Cerebellar cortex (tissue), 1 donor: Measurements from ENCODE around the gene EIF4ENIF1.
"Not testable (repeated sequence)": the region's sequence is repeated elsewhere in the genome, so short reads cannot be mapped to it uniquely, and the experiment has no call there.

ENCODE experiments used
- DNase-seq: peaks from one replicate; pipeline ENCODE4 v3.0.0-alpha.2; 2015; ENCODE audit warnings: low spot score

EIF4ENIF1 gene

DNA sequence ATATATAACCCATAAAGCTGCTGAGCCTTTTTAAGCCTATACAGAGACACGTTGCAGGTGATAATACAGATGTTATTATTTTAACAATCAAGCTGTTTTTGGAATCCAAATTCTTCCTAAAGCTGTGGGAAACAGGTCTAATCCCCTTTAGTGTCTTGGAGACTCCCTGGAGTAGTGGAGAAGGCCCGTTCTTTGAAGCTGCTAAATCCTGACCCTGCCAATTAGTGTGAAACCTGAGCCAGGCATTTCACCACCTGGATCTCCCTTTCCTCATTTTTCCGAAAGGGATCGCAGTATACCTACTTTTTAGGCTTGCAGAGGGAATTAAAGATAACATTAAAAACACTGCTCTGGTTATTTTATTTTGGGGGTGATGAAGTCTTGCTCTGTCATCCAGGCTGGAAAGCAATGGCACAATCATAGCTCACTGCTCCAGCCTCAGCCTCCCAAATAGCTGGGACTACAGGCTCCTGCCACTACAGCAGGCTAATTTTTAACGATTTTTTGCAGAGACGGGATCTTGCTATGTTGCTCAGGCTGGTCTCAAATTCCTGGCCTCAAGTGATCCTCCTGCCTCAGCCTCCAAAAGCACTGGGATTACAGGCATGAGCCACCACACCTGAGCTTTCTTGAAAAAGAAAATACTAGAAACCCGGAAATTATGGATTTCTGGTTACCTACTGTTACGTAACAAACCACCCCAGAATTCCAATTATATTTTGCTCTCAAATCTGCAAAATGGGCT, 1.7 kb upstream of the EIF4ENIF1 start:
- no peak for DNase-seq

DNA sequence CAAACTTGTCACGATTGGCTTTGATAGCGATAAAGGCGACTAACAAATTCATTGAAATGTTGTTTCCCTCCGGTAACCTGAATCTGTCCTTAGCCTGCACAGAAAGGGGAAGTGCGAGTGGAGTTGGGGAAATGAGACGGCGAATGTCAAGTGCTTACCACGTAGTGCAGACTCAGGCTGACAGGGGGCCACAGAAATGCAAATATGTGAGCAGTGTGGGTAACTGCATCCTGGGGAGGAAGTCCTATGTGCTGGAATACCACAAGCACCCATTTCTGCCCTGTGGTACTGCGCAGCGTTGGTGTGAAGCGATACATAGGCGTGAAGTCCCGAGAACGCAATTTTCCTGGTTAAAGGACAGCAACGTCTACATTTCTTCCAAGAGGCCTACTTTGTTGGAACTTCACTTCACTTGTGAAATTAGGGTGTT, 869 bp upstream of the EIF4ENIF1 start:
- DNase-seq = no peak

GRCh38 chr22:31488988-31489617, 539 bp downstream of the EIF4ENIF1 start:
- DNase-seq = peak; percentile 22

DNA sequence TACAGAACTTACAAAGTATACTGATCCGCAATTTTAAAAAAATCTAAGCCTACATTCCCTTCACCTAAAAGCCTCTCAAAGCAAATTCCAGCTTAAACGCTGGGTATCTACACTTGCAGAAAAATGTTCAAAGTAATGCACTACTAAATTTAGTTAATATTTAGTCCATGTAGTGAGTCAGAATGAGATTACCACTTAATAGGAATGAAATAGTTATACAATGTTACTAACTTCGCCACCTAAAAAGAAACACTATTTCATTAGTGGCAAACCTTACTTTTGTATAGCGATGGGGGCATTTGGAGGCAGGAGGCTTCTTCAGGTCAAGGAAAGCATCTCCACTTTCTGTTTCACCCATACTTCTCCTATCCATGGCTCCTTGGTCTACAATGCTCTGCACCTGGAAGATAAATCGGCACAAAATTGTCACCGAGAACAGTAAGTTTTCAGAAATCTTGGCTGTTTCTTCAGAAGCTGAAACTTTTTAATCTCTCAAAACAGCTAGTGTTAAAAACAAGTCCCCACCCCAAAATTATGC, 1.2 kb downstream of the EIF4ENIF1 start:
- DNase-seq = no peak

DNA sequence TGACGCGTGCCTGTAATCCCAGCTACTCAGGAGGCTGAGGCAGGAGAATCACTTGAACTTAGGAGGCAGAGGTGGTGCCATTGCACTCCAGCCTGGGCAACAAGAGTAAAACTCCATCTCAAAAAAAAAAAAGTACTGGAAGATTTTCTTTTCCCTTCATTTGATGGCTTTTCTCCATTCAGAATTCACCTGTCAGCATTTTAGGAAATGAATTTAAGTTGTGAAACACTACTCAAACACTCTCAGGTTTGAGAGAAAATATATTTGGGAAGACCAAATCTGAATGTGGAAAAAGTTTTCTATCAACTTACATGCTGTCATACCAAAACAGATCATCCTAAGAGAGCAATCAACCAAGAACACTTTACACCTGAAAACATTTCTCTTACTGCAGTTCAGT, 2.7 kb downstream of the EIF4ENIF1 start:
- DNase-seq = no peak

DNA sequence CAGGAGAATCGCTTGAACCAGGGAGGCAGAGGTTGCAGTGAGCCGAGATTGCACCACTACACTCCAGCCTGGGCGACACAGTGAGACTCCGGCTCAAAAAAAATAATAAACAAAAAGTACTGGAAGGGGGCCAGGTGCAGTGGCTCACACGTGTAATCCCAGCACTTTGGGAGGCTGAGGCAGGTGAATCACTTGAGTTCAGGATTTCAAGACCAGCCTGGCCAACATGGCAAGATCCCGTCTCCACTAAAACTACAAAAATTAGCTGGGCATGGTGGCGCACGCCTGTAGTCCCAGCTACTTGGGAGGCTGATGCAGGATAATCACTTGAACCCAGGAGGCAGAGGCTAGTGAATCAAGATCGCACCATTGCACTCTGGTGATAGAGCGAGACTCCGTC, 3.3 kb downstream of the EIF4ENIF1 start:
- DNase-seq = not testable (repeated sequence)

GRCh38 chr22:31482470-31482869, 7.2 kb downstream of the EIF4ENIF1 start:
- not testable (repeated sequence) for DNase-seq

DNA sequence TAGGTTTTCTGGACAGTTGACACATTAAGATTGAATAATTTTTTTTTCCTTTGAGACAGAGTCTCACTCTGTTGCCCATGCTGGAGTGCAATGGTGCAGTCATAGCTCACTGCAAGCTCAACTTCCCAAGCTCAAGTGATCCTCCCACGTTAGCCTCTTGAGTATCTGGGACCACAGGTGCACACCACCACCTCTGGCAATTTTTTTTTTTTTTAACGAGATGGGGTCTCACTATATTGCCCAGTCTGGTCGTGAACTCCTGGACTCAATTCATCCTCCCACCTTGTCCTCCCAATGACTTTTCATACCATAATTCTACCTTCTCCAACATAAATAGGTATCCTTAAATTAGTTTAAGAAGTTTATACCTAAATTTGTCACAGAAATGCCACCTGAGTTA, 8.5 kb downstream of the EIF4ENIF1 start:
- no peak for DNase-seq

DNA sequence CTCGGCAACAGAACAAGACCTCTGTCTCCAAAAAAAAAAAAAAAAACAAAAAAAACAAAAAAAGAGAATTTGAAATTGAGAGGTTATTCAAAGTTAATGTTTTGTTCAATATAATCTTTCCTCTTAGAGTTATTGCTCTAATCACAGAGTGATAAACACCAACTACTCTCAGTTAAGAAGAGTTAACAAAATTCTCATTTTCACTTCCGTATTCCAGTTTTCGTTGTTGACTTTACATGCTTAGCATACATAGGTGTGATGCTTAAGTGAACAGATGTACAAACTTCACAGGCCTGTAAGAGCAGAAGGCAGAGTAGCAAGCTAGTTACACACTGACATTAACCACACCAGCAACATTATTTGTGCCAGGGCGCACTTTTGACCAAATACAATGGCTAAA, 12.3 kb downstream of the EIF4ENIF1 start:
- DNase-seq = no peak

GRCh38 chr22:31475800-31476199, 13.8 kb downstream of the EIF4ENIF1 start:
- DNase-seq = no peak

GRCh38 chr22:31474743-31475142, 14.9 kb downstream of the EIF4ENIF1 start:
- no peak for DNase-seq

DNA sequence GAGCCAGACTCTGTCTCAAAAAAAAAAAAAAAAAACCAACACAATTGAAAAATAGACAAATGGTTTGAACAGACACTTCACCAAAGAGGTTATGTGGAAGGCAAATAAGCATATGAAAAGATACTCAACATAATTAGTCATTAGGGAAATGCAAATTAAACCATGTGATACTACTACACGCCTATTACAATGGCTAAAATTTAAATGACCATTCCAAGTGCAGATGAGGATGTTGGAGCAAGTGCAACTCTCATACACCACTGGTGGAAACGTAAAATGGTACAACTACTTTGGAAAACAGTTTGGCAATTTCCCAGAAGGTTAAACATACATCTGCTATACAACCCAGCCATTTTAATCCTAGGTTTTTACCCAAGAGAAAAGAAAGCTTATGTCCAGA, 24.3 kb downstream of the EIF4ENIF1 start:
- DNase-seq = no peak

DNA sequence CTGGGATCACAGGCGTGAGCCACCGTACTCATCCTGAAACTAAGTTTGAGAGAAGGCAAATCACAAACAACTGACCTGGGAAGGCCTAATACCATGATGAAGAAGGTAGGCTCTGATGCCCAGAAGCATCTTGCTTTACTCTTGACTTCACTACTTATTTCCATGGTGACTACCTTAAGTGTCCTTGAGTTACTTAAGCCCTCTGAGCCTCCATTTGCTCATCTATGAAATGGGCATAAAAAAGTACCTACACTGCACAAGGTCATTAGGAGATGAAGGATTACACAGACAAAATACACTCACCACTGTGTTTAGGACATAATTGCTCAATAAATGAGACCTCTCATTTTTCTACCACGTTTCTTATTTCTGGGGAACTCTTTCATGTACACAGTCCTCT, 27.9 kb downstream of the EIF4ENIF1 start:
- DNase-seq = no peak

DNA sequence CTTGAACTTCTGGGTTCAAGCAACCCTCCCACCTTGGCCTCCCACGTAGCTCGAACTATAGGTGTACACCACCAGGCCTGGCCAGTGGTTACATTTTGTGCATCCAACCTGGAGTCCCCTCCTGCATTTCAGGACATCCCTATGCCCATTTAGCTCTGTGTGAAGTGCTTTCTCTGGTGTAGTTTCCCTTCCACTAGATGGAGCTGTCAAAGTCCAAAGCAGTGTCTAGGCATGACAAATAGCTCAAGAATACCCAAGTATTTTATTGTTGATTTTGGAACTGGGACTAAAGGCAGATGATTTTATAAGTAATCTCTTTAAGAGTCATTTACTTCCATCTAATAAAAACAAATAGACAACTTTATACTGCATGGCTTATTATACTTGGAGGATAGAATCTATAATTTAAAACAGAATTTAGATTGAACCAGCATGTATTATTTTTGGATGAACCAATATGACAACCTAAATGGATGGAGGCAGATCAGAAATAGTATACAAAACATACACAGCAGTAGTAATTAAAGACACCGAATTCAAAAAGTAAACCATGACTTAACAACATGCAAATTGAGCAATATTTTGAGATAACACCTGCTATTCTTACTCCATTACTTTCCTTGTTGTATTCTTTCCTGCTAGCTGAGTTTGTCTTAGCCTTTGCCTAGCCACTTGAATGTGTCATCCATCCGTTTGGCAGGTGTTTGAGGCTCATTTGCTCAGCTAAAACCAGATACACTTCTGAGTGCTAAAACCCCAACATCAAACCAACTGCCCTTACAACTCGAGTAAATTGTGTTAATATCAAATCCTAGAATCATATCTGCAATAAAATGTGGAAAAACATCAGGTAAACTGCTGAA, 37.7 kb downstream of the EIF4ENIF1 start:
- DNase-seq = peak; percentile 47

GRCh38 chr22:31449506-31449905, 40.1 kb downstream of the EIF4ENIF1 start:
- DNase-seq = no peak

- no peak for DNase-seq
These were observed 41.3 kb downstream of the EIF4ENIF1 start for GRCh38 chr22:31448382-31448781.

GRCh38 chr22:31447337-31447736, 42.3 kb downstream of the EIF4ENIF1 start:
- DNase-seq = no peak

- DNase-seq = no peak
These were observed 42.9 kb downstream of the EIF4ENIF1 start for GRCh38 chr22:31446767-31447166.

DNA sequence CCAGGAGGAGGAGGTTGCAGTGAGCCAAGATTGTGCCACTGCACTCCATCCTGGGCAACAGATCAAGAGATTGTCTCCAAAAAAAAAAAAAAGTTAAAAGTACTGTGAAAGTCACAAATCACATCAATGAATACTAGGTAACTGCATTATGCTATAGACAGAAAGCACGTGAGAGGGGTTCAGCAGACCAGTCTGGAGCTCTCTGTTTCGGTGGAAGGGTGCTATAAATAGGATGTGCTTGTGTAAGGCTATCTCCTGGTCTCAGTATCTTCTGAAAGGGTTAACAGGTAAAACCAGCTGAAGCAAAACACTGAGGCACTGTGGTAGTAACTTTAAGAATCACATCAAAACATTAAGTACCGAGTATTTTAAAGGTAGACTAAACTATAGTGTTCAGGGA, 43.4 kb downstream of the EIF4ENIF1 start:
- DNase-seq = no peak

DNA sequence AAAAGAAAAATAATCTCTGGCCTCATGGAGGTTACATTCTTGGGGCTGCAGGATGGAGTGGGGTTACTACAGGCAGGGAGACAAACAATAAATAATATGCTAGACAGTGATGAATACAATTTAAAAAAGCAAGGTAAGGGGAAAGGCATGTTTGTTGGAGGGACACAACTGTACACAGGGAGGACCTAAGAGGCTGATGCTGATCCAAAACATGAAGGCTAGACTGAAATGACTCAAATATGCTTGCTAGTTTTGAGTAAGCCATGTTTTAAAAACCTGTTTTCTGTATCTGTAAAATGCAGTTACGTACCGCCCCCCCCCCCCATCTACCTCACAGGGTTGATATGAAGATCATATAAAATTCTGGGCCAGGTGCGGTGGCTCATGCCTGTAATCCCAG, 44.0 kb downstream of the EIF4ENIF1 start:
- DNase-seq = no peak

GRCh38 chr22:31443516-31443915, 46.1 kb downstream of the EIF4ENIF1 start:
- DNase-seq = no peak

- DNase-seq = no peak
These were observed 46.7 kb downstream of the EIF4ENIF1 start for GRCh38 chr22:31442768-31443489.
